ENCODE measurements around the gene DHDDS.
"Not testable (repeated sequence)": the region's sequence is repeated elsewhere in the genome, so short reads cannot be mapped to it uniquely, and the experiment has no call there.

Gene DHDDS

GRCh38 chr1:26478159-26478558 is 46.0 kb downstream of the DHDDS start:
- DNase-seq = no peak

- DNase-seq = no peak
These were observed 46.9 kb downstream of the DHDDS start for GRCh38 chr1:26478988-26479387.

- DNase-seq = no peak
These were observed 50.8 kb downstream of the DHDDS start for GRCh38 chr1:26482921-26483320.

- DNase-seq = no peak
These were observed 51.9 kb downstream of the DHDDS start for GRCh38 chr1:26483980-26484379.

GRCh38 chr1:26490155-26490554 is 58.0 kb downstream of the DHDDS start:
- DNase-seq = no peak

- no peak for DNase-seq
These were observed 61.1 kb downstream of the DHDDS start for GRCh38 chr1:26493267-26493666.

GRCh38 chr1:26493938-26494337 is 61.8 kb downstream of the DHDDS start:
- DNase-seq = no peak

- DNase-seq = no peak
These were observed 64.7 kb downstream of the DHDDS start for GRCh38 chr1:26496861-26497260.

- DNase-seq = no peak
These were observed 66.8 kb downstream of the DHDDS start for GRCh38 chr1:26498894-26499293.

GRCh38 chr1:26500488-26501175 is 68.5 kb downstream of the DHDDS start:
- DNase-seq = no peak

GRCh38 chr1:26510711-26511110 is 78.6 kb downstream of the DHDDS start:
- not testable (repeated sequence) for DNase-seq

GRCh38 chr1:26515836-26516235 is 83.7 kb downstream of the DHDDS start:
- DNase-seq = not testable (repeated sequence)

- no peak for DNase-seq
These were observed 85.1 kb downstream of the DHDDS start for GRCh38 chr1:26516987-26517765.

- no peak for DNase-seq
These were observed 85.6 kb downstream of the DHDDS start for GRCh38 chr1:26517766-26518049.

- DNase-seq = no peak
These were observed 86.2 kb downstream of the DHDDS start for GRCh38 chr1:26518355-26518754.

- no peak for DNase-seq
These were observed 88.2 kb downstream of the DHDDS start for GRCh38 chr1:26520339-26520738.

Data from NCI-H1436 treated with DMSO at 0.1 percent for 48 hours (cell line).